Measurements from ENCODE around the gene FAAP20. TPM values are rescaled to one million over a fixed set of nuclear protein-coding genes. Genes with fewer than 3 reads are reported as not detected.

Gene FAAP20
- total and polyA plus RNA-seq, 2 donors (not counting 3 experiments of a cell fraction or from before 2014, with no cell fraction given), result 31.5 to 62.6 TPM

- Histone ChIP-seq H3K9ac (replicated peaks; ENCODE audit: extremely low read depth, insufficient read depth, low read length) (no peak overlapping the region), H3K9me3 (replicated peaks; ENCODE audit: control insufficient read depth, insufficient read depth, low read length) (no peaks in the 10 kb centered on the region), H3K4me3 (replicated peaks in 1 of 3; ENCODE audit: insufficient read depth in 1 of 3, low read depth in 1 of 3, low read length in 3 of 3) (no peak overlapping the region), H3K4me1 (ENCODE audit: control insufficient read depth, extremely low read depth, insufficient read depth, low read length) (no peaks in the 10 kb centered on the region), H4K20me1 (replicated peaks; ENCODE audit: control insufficient read depth, extremely low read depth, insufficient read depth, low read length) (no peaks in the 10 kb centered on the region), H3K36me3 (ENCODE audit: control insufficient read depth in 2 of 2, extremely low read depth in 1 of 2, insufficient read depth in 2 of 2, low read length in 2 of 2) (no peaks in the 10 kb centered on the region), H3K27ac (ENCODE audit: insufficient read depth, low read depth, low read length) (no peak overlapping the region), H3K27me3 (ENCODE audit: control insufficient read depth in 2 of 2, insufficient read depth in 2 of 2, low read length in 2 of 2) (no peaks in the 10 kb centered on the region), H3K9me1 (replicated peaks; ENCODE audit: control insufficient read depth, extremely low read depth, insufficient read depth, low read length) (no peaks in the 10 kb centered on the region), H3K4me2 (ENCODE audit: insufficient read depth, low read length) (no peak overlapping the region), H2AFZ (ENCODE audit: low read depth, low read length) (no peak overlapping the region), H3K79me2 (ENCODE audit: control insufficient read depth, insufficient read depth, low read length) (no peaks in the 10 kb centered on the region)
- ChIA-PET CTCF (interaction anchor here (0.9 to 5.1 kb wide), 2 partner anchors 16 to 19 kb away, joined by 4 to 28 read pairs; no protein-coding TSS in a partner anchor), POLR2A (no interaction called here)
- FAIRE-seq (no peak), DNase-seq (ENCODE audit: low read depth, low spot score) (no peak)
- TF ChIP-seq CTCF (IDR thresholded peaks at IDR 0.05; ENCODE audit: extremely low read depth in 1 of 2, insufficient read depth in 1 of 2, low read depth in 1 of 2, low read length in 2 of 2) (no peak), FOS (IDR thresholded peaks at IDR 0.05; ENCODE audit: borderline replicate concordance, insufficient read depth, low read length) (no peak), POLR2AphosphoS5 (IDR thresholded peaks at IDR 0.05; ENCODE audit: insufficient read depth, low read depth, low read length) (no peak), JUN (IDR thresholded peaks at IDR 0.05; ENCODE audit: borderline replicate concordance, insufficient read depth, insufficient read length, low read depth) (no peak), POLR2A (IDR thresholded peaks at IDR 0.05; ENCODE audit: low read depth, low read length) (no peak), EZH2 (IDR thresholded peaks at IDR 0.05; ENCODE audit: borderline replicate concordance, low read depth, low read length, severe bottlenecking) (no peak), GATA2 (IDR thresholded peaks at IDR 0.05; ENCODE audit: insufficient read depth, insufficient read length, low read depth, low read length) (no peak), MYC (IDR thresholded peaks at IDR 0.05; ENCODE audit: low read depth, low read length) (no peak), MAX (IDR thresholded peaks at IDR 0.05; ENCODE audit: insufficient read depth, insufficient read length) (no peak)
- no TSS peak for BruUV-seq (replicated peaks)
- dilution Hi-C loops (cut with MboI; ENCODE audit: extremely low pct_ligation_motif_present, low sequenced_read_pairs), result no loop called here
- intact Hi-C loops (cut with micrococcal nuclease), result no loop called here
Observed at GRCh38 chr1:2155788-2156187, 38.8 kb downstream of the FAAP20 start.
